Caco-2 (cell line): ENCODE measurements around the gene GALR2. TPM values are rescaled to one million over a fixed set of nuclear protein-coding genes. Genes with fewer than 3 reads are reported as not detected.
"Not testable (repeated sequence)": the region's sequence is repeated elsewhere in the genome, so short reads cannot be mapped to it uniquely, and the experiment has no call there.

Experiments used
- BruUV-seq: library from RNA; stranded (reverse); fragments of 400-500 nt; replicated peaks from 2 replicates; lab custom pipeline; 2021; lab: Mats Ljungman, UMichigan
- CTCF ChIA-PET: fragments of 300-600 bp; sonication (Branson Sonifier 250); formaldehyde crosslinking; loops from one replicate; lab custom pipeline; 2022; ENCODE audit warnings: antibody characterized with exemption; lab: Charles Lee
- POLR2A ChIA-PET: fragments of 300-600 bp; sonication (Branson Sonifier 250); formaldehyde crosslinking; loops from one replicate; lab custom pipeline; 2022; ENCODE audit warnings: antibody characterized with exemption; lab: Charles Lee
- DNase-seq, 2 experiments: peaks; one replicate each; pipeline versions ENCODE4 v3.0.0 to v3.0.0-alpha.2; 2020 to 2022
- H3K27me3 ChIP-seq: replicated peaks from 2 replicates; pipeline ENCODE4 v1.6.0; 2011; ENCODE audit warnings: low read length; ENCODE audit not compliant: control insufficient read depth, insufficient read depth
- H3K36me3 ChIP-seq: 2 replicates; pipeline ENCODE4 v1.5.1; 2011; ENCODE audit warnings: low read length; ENCODE audit not compliant: control insufficient read depth, insufficient read depth
- H3K4me1 ChIP-seq: fragments of 250-450 bp; sonication (Bioruptor Pico); 2 replicates; pipeline ENCODE4 v1.5.1; 2020; ENCODE audit warnings: mild to moderate bottlenecking
- H3K4me3 ChIP-seq: 2 replicates; pipeline ENCODE4 v1.5.1; 2011; ENCODE audit warnings: low read depth, mild to moderate bottlenecking, control low read depth, low read length
- H3K9me3 ChIP-seq: fragments of 250-450 bp; sonication (Bioruptor Pico); 2 replicates; pipeline ENCODE4 v1.5.1; 2020; ENCODE audit warnings: mild to moderate bottlenecking, moderate library complexity
- H3K27ac Mint-ChIP-seq: one replicate; pipeline ENCODE4 v1.8.0; 2022; ENCODE audit warnings: mixed read lengths; ENCODE audit not compliant: unreplicated experiment
- H3K27me3 Mint-ChIP-seq: one replicate; pipeline ENCODE4 v1.8.0; 2022; ENCODE audit warnings: mixed read lengths; ENCODE audit not compliant: insufficient read depth, unreplicated experiment
- H3K36me3 Mint-ChIP-seq: one replicate; pipeline ENCODE4 v1.8.0; 2022; ENCODE audit warnings: mild to moderate bottlenecking, mixed read lengths; ENCODE audit not compliant: insufficient read depth, unreplicated experiment
- H3K4me1 Mint-ChIP-seq: one replicate; pipeline ENCODE4 v1.8.0; 2022; ENCODE audit warnings: low read depth, mixed read lengths; ENCODE audit not compliant: unreplicated experiment
- H3K4me3 Mint-ChIP-seq: one replicate; pipeline ENCODE4 v1.8.0; 2022; ENCODE audit warnings: mild to moderate bottlenecking, moderate library complexity, mixed read lengths; ENCODE audit not compliant: unreplicated experiment
- H3K9me3 Mint-ChIP-seq: one replicate; pipeline ENCODE4 v1.8.0; 2022; ENCODE audit warnings: mixed read lengths; ENCODE audit not compliant: unreplicated experiment
- CTCF ChIP-seq, 2 experiments: fragments of 200-600 bp in 1 of 2; IDR thresholded peaks; 1 replicate in 1 of 2; 2 replicates in 1 of 2; pipeline versions ENCODE4 v1.5.1 to v1.8.0; 2011 to 2022; ENCODE audit warnings: antibody characterized with exemption in 1 of 2, control low read depth in 1 of 2, inconsistent platforms in 1 of 2, low read depth in 1 of 2, low read length in 1 of 2, mild to moderate bottlenecking in 1 of 2, moderate library complexity in 1 of 2; ENCODE audit not compliant: insufficient read depth in 1 of 2, severe bottlenecking in 1 of 2, unreplicated experiment in 1 of 2
- intact Hi-C: fragments of 100-400 bp; cut with micrococcal nuclease; formaldehyde crosslinking; loops from one replicate; pipeline ENCODE4 v1.10.0; 2022; ENCODE audit not compliant: unreplicated experiment
- total RNA-seq: library from RNA; stranded (reverse); gene quantifications from 2 replicates; pipeline ENCODE4 v1.2.3, GENCODE V29; 2022

GALR2 gene
- total RNA-seq, 1 experiment from 2014 or later: 0.50 TPM

- DNase-seq: peak in 1 of 2 experiments; percentile 61
- no peak overlapping the region for H3K27ac Mint-ChIP-seq
- peaks cover 7% of the 10 kb centered on the region for H3K36me3 ChIP-seq
- peak; percentile 20 to 28 for TF ChIP-seq CTCF (IDR thresholded peaks at IDR 0.05; ENCODE audit: insufficient read depth in 1 of 2, low read depth in 1 of 2, low read length in 1 of 2, severe bottlenecking in 1 of 2, unreplicated experiment in 1 of 2)
- intact Hi-C loops: loop anchor here (1.0 kb wide), 1 partner anchor 43 kb away; no protein-coding TSS in a partner anchor
- H3K4me3 ChIP-seq: no peak overlapping the region
- H3K4me1 Mint-ChIP-seq: peaks cover 9% of the 10 kb centered on the region
- no peaks in the 10 kb centered on the region for H3K27me3 ChIP-seq
- ChIA-PET POLR2A (no interaction called here), CTCF (interaction anchor here (2.4 kb wide), 1 partner anchor 43 kb away, joined by 10 read pairs; no protein-coding TSS in a partner anchor)
- no TSS peak for BruUV-seq
- peaks cover 97% of the 10 kb centered on the region for H3K36me3 Mint-ChIP-seq
- no peaks in the 10 kb centered on the region for H3K9me3 ChIP-seq
- peaks cover 15% of the 10 kb centered on the region for H3K4me1 ChIP-seq
- H3K4me3 Mint-ChIP-seq: no peak overlapping the region
- H3K27me3 Mint-ChIP-seq: no peaks in the 10 kb centered on the region
- no peaks in the 10 kb centered on the region for H3K9me3 Mint-ChIP-seq
Observed at GRCh38 chr17:76056882-76057281, 17.7 kb upstream of the GALR2 start.

GRCh38 chr17:76058264-76058663, 16.3 kb upstream of the GALR2 start:
- intact Hi-C loops, BruUV-seq, DNase-seq, H3K27me3 Mint-ChIP-seq, H3K27me3 ChIP-seq, H3K9me3 ChIP-seq, POLR2A ChIA-PET, H3K36me3 ChIP-seq, H3K4me3 ChIP-seq, H3K4me1 Mint-ChIP-seq, H3K4me3 Mint-ChIP-seq, H3K27ac Mint-ChIP-seq, H3K9me3 Mint-ChIP-seq: not testable (repeated sequence)
- peaks cover 15% of the 10 kb centered on the region for H3K4me1 ChIP-seq
- H3K36me3 Mint-ChIP-seq: peaks cover 97% of the 10 kb centered on the region
- CTCF ChIA-PET: interaction anchor here (2.4 kb wide), 1 partner anchor 44 kb away, joined by 10 read pairs; no protein-coding TSS in a partner anchor

DNA sequence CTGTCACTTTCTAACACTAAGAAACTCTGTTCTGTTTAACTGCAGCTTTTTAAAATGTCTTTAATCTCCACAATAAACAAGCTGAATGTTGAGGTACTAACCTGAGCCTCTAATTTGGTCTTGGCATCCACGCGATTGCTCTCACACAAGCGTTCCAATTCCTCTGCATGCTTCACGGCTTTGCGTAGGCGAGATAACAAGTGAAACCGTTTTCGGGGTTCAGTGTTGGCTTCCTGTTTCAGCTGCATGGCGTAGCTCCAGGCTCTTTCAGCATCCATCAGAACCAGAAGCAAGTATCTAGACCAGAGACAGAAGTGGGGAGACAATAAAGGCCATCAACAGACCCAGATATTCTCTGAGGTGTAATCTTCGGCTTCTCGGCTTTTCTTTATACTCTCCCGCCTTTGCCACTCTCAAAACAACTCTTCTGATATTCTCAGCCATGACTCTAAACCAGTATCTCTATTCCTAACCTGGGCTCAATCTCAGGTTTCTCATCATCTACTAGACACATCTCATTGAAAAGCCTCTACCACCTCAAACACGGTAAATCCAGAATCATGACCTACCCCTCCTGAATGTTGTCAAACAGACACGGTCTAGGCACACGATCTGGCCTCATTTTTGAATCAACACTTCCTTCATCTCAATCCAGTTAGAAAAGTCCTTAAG, 10.6 kb upstream of the GALR2 start:
- intact Hi-C loops: no loop called here
- Histone ChIP-seq H3K4me3 (no peak overlapping the region), H3K27me3 (no peaks in the 10 kb centered on the region), H3K4me1 (no peaks in the 10 kb centered on the region), H3K36me3 (peaks cover 8% of the 10 kb centered on the region), H3K9me3 (no peaks in the 10 kb centered on the region)
- Mint-ChIP-seq H3K4me1 (no peaks in the 10 kb centered on the region), H3K4me3 (no peak overlapping the region), H3K27ac (no peak overlapping the region), H3K27me3 (no peaks in the 10 kb centered on the region), H3K9me3 (no peaks in the 10 kb centered on the region), H3K36me3 (peaks cover 85% of the 10 kb centered on the region)
- POLR2A ChIA-PET: no interaction called here
- DNase-seq: no peak
- no TSS peak for BruUV-seq
- no peak for TF ChIP-seq CTCF (IDR thresholded peaks at IDR 0.05; ENCODE audit: insufficient read depth in 1 of 2, low read depth in 1 of 2, low read length in 1 of 2, severe bottlenecking in 1 of 2, unreplicated experiment in 1 of 2)
- CTCF ChIA-PET: interaction anchor here (0.8 kb wide), 1 partner anchor 50 kb away, joined by 3 read pairs; no protein-coding TSS in a partner anchor
